Fibroblast of lung (primary cell): ENCODE data around the gene IGF2.

Experiments used
- EZH2 ChIP-seq: IDR thresholded peaks from 2 replicates; pipeline ENCODE4 v1.5.1; 2012; ENCODE audit warnings: low read length, control low read depth, mild to moderate bottlenecking; ENCODE audit errors: missing control alignments
- TF ChIP-seq, protein P1 (sequence below), 2 donors: IDR thresholded peaks in 1 of 2; conservative IDR thresholded peaks in 1 of 2; 1 replicate in 1 of 2; 2 replicates in 1 of 2; pipeline ENCODE4 v1.5.1; 2011 to 2012; ENCODE audit warnings: low read length in 2 of 2, control low read depth in 1 of 2, inconsistent platforms in 1 of 2, low read depth in 1 of 2, mild to moderate bottlenecking in 1 of 2

- TF ChIP-seq, protein P1, sequence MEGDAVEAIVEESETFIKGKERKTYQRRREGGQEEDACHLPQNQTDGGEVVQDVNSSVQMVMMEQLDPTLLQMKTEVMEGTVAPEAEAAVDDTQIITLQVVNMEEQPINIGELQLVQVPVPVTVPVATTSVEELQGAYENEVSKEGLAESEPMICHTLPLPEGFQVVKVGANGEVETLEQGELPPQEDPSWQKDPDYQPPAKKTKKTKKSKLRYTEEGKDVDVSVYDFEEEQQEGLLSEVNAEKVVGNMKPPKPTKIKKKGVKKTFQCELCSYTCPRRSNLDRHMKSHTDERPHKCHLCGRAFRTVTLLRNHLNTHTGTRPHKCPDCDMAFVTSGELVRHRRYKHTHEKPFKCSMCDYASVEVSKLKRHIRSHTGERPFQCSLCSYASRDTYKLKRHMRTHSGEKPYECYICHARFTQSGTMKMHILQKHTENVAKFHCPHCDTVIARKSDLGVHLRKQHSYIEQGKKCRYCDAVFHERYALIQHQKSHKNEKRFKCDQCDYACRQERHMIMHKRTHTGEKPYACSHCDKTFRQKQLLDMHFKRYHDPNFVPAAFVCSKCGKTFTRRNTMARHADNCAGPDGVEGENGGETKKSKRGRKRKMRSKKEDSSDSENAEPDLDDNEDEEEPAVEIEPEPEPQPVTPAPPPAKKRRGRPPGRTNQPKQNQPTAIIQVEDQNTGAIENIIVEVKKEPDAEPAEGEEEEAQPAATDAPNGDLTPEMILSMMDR (conservative IDR thresholded peaks at IDR 0.05 in 1 of 2, IDR thresholded peaks at IDR 0.05 in 1 of 2; ENCODE audit: low read depth in 1 of 2, low read length in 2 of 2): no peak
- TF ChIP-seq EZH2: no peak
Observed at GRCh38 chr11:2133241-2134021, 5.8 kb downstream of the IGF2 start.
